ENCODE measurements around the gene C2CD4D.
"Not testable (repeated sequence)": the region's sequence is repeated elsewhere in the genome, so short reads cannot be mapped to it uniquely, and the experiment has no call there.

The C2CD4D gene

GRCh38 chr1:151858030-151858746, 18.6 kb upstream of the C2CD4D start:
- no peak for DNase-seq

- no peak for DNase-seq
Observed at GRCh38 chr1:151855933-151856332, 16.3 kb upstream of the C2CD4D start.

DNA sequence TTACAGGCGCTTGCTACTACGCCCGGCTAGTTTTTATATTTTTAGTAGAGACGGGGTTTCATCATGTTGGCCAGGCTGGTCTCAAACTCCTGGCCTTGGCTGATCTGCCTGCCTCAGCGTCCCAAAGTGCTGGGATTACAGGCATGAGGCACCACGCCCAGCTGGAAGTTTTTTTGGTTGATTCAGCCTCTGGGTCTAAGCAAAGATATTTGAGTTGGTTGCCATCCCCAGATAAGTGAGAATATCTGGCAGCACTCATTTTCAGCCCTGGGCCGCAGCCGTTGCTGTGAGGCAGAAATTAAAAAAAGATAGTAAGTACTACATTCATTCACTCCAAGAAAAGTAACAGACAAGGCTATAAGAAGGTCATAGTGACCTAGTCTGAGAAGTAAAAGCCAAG, 15.9 kb upstream of the C2CD4D start:
- not testable (repeated sequence) for DNase-seq

DNA sequence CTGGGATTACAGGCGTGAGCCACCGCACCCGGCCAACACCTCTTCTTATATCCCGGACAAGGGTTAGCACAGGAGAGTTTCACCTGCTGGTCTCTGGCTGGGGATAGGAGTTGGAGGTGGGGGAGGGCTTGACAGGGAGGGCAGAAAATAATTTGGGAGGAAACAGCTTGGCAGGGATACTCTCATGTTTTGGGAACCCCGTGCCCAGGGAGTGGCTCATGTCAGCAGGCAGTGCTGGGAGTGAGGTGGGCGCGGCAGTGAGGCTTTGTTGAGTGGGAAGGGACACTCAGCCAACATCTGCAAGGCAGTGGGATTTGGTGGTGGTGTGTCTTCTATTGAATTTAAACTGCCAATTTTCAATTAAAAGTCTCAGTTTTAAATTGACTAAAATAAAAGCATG, 15.0 kb upstream of the C2CD4D start:
- no peak for DNase-seq

DNA sequence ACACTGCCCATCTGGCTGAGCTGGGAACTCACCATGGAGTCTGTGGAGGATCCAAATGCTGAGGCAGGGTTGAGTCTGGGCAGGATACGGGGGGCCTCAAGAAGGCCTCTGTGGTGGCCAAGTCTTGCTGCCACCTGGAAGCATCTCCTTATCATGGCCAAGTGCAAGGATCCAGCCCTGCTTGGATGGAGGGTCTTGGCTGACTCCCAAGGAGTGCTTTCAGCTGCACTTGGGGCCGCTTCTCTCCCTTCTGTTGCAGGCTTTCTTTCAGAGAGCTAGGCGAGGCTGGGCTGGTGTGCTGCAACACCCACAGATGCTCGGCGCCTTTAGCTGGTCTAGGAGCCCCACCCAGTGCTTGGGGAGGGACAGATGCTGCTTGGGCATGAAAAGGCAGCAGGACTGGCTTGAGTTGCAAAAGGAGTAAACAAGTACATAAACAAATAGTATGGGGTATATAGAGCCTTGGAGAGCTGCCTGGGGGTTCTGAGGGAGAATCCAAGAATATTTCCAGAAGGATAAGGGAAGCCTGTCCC, 13.9 kb upstream of the C2CD4D start, which contains the start of gene THEM5:
Gene THEM5 (minus strand): TSS at position 302 of the 533 bp plus-strand sequence. CDS start 147 bp downstream, at position 155.
- no peak for DNase-seq

GRCh38 chr1:151852733-151853132, 13.1 kb upstream of the C2CD4D start:
- no peak for DNase-seq

GRCh38 chr1:151851886-151852285, 12.3 kb upstream of the C2CD4D start:
- no peak for DNase-seq

- DNase-seq = no peak
Observed at GRCh38 chr1:151849871-151850270, 10.3 kb upstream of the C2CD4D start.

GRCh38 chr1:151849126-151849525, 9.5 kb upstream of the C2CD4D start:
- no peak for DNase-seq

- DNase-seq = no peak
Observed at GRCh38 chr1:151847867-151848596, 8.4 kb upstream of the C2CD4D start.

DNA sequence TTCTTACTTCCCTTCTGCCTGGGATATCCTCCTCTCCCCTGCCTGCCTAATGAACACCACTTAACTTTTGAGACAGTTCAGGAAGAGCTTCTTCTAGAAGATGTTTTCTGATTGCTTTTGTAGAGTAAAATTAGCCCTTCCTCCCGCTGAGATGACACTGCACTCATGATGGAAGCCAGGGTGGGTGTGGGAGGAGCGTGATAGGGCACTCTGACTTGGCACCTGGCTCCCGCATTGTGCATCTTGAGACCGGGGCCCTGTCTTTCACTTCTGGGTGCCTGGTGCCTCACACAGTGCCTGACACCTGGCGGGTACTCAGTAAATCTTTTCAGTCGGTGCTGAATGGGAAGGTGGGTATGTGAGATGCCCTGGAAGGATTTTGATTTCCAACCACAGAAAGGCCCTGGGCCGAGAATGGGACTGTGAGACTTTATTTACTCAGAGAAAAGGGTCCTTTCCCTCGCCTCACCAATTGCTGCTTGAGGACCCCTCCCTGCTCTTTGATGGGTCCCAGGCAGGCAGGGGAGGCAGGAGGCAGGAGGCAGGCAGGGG, 7.1 kb upstream of the C2CD4D start:
- no peak for DNase-seq

DNA sequence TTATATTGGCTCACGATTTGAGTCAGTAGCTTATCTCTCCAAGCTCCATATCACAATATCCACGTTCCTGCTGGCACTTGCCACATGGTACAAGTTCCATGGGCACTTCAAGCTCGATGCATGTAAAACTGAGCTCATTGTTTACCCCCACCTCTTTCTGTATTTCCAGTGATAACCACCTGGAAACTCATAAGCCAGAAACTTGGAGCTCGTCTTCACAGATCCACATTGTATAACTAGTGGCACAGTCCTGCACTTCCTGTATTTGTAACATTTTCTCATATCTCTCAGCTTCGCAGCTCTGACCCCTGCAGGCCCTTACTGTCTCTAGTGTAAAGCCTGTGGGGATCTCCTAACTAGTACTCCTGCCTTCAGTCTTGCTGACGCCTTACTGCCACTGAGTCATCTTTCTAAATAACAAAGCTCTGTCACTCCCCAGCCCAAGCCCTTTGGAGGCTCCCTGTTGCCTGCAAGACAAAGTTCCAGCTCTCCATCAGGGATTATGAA, 6.5 kb upstream of the C2CD4D start:
- no peak for DNase-seq

DNA sequence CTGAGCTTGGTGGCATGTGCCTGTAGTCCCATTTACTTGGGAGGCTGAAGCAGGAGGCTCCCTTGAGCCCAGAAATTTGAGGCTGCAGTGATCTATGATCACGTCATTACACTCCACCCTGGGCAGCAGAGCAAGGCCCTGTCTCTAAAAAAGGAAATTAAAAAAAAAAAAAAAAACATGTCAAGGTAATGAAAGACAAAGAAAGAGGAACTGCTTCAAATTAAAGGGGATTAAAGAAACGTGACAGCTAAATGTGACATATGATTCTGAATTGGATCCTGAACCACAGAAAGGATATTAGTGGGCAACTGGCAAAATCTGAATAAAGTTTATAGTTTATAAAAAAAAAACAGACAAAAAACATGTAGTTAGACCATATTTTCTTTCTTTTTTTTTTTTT, 3.8 kb upstream of the C2CD4D start:
- no peak for DNase-seq

- no peak for DNase-seq
Observed at GRCh38 chr1:151841141-151841540, 1.5 kb upstream of the C2CD4D start.

DNA sequence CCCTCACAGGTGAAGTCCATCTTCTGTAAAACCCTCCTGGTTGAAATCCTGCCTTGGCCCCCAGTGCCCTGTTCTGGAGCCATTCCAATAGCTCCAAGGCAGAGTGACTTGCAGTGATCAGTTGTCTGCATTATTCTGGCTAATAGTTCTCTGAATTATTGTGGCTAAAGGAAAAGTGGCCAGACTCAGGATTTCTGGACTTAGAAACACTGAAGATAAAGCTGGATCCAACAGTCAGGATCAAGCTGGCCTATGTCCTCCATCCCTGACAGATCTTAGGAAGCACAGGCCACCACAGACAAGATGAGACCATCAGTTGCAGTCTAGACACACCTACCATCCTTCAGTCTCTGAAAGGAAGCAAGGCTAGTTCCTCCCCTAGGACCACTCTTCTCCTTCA, 801 bp upstream of the C2CD4D start:
- DNase-seq = no peak

DNA sequence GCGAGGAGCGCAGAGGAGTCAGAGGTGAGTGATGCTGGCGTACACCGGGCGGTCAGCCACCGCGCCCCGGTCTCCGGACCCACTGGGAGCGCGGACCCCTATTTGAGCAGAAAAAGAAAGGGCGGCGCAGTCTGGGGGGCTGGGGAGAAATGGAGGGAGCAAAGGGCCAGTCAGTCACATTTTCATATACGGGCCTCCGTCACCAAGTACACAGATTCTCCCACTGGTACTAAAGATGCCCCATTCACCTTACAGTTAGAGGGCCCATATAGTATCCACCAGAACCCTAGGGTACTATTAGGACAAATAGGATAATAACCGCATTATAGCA, 573 bp downstream of the C2CD4D start:
- DNase-seq = no peak

GRCh38 chr1:151838222-151839081, 1.2 kb downstream of the C2CD4D start:
- peak in 2 of 6 experiments; percentile 6 to 15 for DNase-seq

GRCh38 chr1:151837884-151838221, 1.8 kb downstream of the C2CD4D start:
- no peak for DNase-seq

GRCh38 chr1:151837197-151837596, 2.4 kb downstream of the C2CD4D start:
- peak in 1 of 6 experiments; percentile 22 for DNase-seq

- DNase-seq = no peak
Observed at GRCh38 chr1:151835596-151835995, 4.0 kb downstream of the C2CD4D start.

DNA sequence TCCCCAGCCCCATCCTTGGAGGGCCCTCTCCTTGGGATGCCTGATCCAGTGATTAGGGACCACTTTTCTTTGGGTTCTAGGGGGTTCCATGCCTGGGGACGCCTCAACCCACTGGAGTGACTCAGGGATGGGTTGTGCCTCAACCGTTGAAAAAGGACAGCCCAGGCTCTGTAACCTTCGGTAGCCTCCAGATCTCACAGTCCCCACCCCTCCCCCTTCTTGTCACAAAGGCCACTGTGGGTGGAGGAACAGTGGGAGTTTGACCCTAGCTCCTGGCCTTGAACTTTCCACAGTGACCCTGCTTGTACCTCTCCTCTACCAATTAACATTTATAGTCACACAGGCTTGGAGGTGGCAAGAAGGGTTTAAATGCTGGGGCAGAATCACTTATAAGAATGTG, 5.4 kb downstream of the C2CD4D start:
- DNase-seq = no peak

- DNase-seq = no peak
Observed at GRCh38 chr1:151833172-151833900, 6.3 kb downstream of the C2CD4D start.

All from stimulated activated naive CD4-positive, alpha-beta T cell (primary cell).